ENCODE data around the gene HNF4A.
A peak's percentile ranks its signal among the peaks of the same experiment; 100 is the strongest.

DNA sequence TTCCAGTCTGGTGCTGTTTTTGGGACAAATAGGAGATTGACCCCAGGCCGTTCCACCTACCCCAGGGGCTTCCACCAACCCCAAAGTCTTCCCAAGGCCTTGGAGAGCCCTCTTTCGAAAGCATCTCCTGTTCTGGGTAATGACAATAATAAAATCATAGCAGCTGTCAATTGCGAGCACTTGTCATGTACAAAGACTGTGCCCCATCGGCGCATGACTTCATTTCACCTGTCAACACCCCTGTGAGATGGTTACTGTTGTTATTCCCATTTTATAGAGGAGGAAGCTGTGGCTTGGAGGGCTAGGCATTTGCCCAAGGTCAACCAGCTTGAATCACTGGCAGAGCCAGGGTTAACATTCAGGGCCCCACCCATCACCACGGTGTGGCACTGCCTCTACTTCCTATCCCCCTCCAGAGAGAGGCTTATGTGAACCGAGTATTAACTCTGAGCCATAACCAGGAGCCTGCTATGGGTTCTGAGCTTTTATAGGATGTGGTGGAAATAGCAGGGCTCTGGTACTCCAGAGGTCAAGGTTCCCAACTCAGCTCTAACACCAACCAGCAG is 51.2 kb downstream of the HNF4A start:
- TF ChIP-seq POLR2AphosphoS5 (IDR thresholded peaks at IDR 0.05): peak in 2 of 3 donors; percentile 9 to 45
- no peak for TF ChIP-seq POLR2A (IDR thresholded peaks at IDR 0.05)
- no peak for TF ChIP-seq EP300 (IDR thresholded peaks at IDR 0.05; ENCODE audit: low read depth)
